ENCODE measurements around the gene MCTP1.

DNA sequence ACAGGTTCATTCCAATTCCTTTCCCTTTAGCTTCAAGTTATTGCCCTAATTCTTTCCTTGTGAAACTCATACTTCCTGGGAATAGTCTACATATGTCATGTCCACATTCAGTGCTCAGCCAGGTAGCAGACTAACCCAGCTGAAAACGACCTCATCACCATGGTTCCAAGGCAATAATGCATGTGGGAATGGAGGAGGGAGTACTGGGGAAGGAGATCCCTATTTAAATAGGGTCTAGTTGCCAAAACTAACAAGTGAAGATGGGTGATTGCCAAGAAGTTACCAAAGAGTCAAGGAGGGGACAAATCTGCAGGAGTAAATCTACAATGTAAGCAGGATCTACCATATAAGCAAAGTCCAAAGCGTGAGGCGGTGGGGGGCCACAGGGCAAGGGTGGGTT, 47.3 kb upstream of the MCTP1 start:
- no peak for TF ChIP-seq CTCF (IDR thresholded peaks at IDR 0.05; ENCODE audit: low read depth, low read length, poor library complexity, severe bottlenecking)
- no peak for TF ChIP-seq EZH2phosphoT487 (IDR thresholded peaks at IDR 0.05; ENCODE audit: borderline replicate concordance, low read length)
